SK-N-SH treated with all-trans-retinoic acid at 6 μM for 48 hours (cell line): ENCODE data around the gene KIAA1671.

Source experiments
- OSR1 ChIP-seq: fragments of 250-450 bp; sonication (Bioruptor Pico); IDR thresholded peaks from 2 replicates; pipeline ENCODE4 v1.8.0; 2022; ENCODE audit warnings: moderate library complexity, mild to moderate bottlenecking, inconsistent platforms
- PPARA ChIP-seq: fragments of 250-450 bp; sonication (Bioruptor Pico); IDR thresholded peaks from 2 replicates; pipeline ENCODE4 v1.5.0; 2020; ENCODE audit warnings: mild to moderate bottlenecking, borderline replicate concordance
- SNAI2 ChIP-seq: fragments of 250-450 bp; sonication (Bioruptor Pico); IDR thresholded peaks from 2 replicates; pipeline ENCODE4 v1.5.0; 2020; ENCODE audit warnings: mild to moderate bottlenecking, moderate library complexity
- TCF4 ChIP-seq: fragments of 250-450 bp; sonication (Bioruptor Pico); IDR thresholded peaks from 2 replicates; pipeline ENCODE4 v1.8.0; 2021; ENCODE audit warnings: mild to moderate bottlenecking, moderate library complexity, borderline replicate concordance
- TOX ChIP-seq: fragments of 250-450 bp; sonication (Bioruptor Pico); IDR thresholded peaks from 2 replicates; pipeline ENCODE4 v1.8.0; 2021; ENCODE audit warnings: mild to moderate bottlenecking, moderate library complexity, borderline replicate concordance
- TSHZ2 ChIP-seq: fragments of 250-450 bp; sonication (Bioruptor Pico); IDR thresholded peaks from 2 replicates; pipeline ENCODE4 v1.5.0; 2020; ENCODE audit warnings: mild to moderate bottlenecking, moderate library complexity
- ZNF8 ChIP-seq: fragments of 450-650 bp; formaldehyde crosslinking; IDR thresholded peaks from 2 replicates; pipeline ENCODE4 v1.5.0; 2020; ENCODE audit warnings: mild to moderate bottlenecking, moderate library complexity

GRCh38 chr22:25208743-25209505 lies 256.4 kb downstream of the KIAA1671 start:
- no peak for TF ChIP-seq TOX (CRISPR knock-in tag)
- no peak for TF ChIP-seq TSHZ2
- no peak for TF ChIP-seq TCF4 (CRISPR knock-in tag)
- TF ChIP-seq PPARA, result no peak
- no peak for TF ChIP-seq ZNF8 (CRISPR knock-in tag)
- no peak for TF ChIP-seq SNAI2
- no peak for TF ChIP-seq OSR1 (CRISPR knock-in tag)
